RWPE2 (cell line): ENCODE measurements around the gene AHCYL1.
"Not testable (repeated sequence)": the region's sequence is repeated elsewhere in the genome, so short reads cannot be mapped to it uniquely, and the experiment has no call there.

Experiments used
- ATAC-seq: fragments of 200-7000 bp; cut with Tn5 transposase; 3 replicates; pipeline ENCODE4 v1.9.1; 2021; ENCODE audit warnings: low read depth
- DNase-seq: peaks from one replicate; pipeline ENCODE4 v3.0.0-alpha.2; 2020; ENCODE audit warnings: low spot score
- H3K27ac ChIP-seq: fragments of 450-650 bp; 2 replicates; pipeline ENCODE4 v1.5.1; 2017; ENCODE audit warnings: mild to moderate bottlenecking; ENCODE audit not compliant: poor library complexity, severe bottlenecking
- H3K27me3 ChIP-seq: fragments of 250-450 bp; sonication (Bioruptor Pico); 2 replicates; pipeline ENCODE4 v1.5.1; 2021; ENCODE audit warnings: mild to moderate bottlenecking, moderate library complexity; ENCODE audit not compliant: insufficient read depth, poor library complexity, severe bottlenecking
- H3K36me3 ChIP-seq: fragments of 250-450 bp; sonication (Bioruptor Pico); 2 replicates; pipeline ENCODE4 v1.5.1; 2020; ENCODE audit warnings: low read depth, mild to moderate bottlenecking, moderate library complexity
- H3K4me1 ChIP-seq: fragments of 250-450 bp; sonication (Bioruptor Pico); 2 replicates; pipeline ENCODE4 v1.5.1; 2021; ENCODE audit warnings: mild to moderate bottlenecking, moderate library complexity; ENCODE audit not compliant: insufficient read depth, poor library complexity, severe bottlenecking
- H3K4me3 ChIP-seq: fragments of 250-450 bp; sonication (Bioruptor Pico); 2 replicates; pipeline ENCODE4 v1.5.1; 2021; ENCODE audit warnings: mild to moderate bottlenecking, moderate library complexity; ENCODE audit not compliant: severe bottlenecking
- H3K9me3 ChIP-seq: fragments of 250-450 bp; sonication (Bioruptor Pico); 2 replicates; pipeline ENCODE4 v1.5.1; 2021; ENCODE audit warnings: mild to moderate bottlenecking, moderate library complexity; ENCODE audit not compliant: severe bottlenecking
- TF ChIP-seq, protein P1 (sequence below): fragments of 450-650 bp; IDR thresholded peaks from one replicate; pipeline ENCODE4 v1.5.1; 2017; ENCODE audit warnings: mild to moderate bottlenecking, moderate library complexity; ENCODE audit not compliant: poor library complexity, severe bottlenecking

The AHCYL1 gene

GRCh38 chr1:110024613-110025012 lies 40.0 kb downstream of the AHCYL1 start:
- peaks cover 31% of the 10 kb centered on the region for H3K36me3 ChIP-seq
- no peak for ATAC-seq
- no peak for DNase-seq
- no peak overlapping the region for H3K4me3 ChIP-seq
- H3K4me1 ChIP-seq, result no peaks in the 10 kb centered on the region
- no peak overlapping the region for H3K27ac ChIP-seq
- H3K9me3 ChIP-seq, result no peaks in the 10 kb centered on the region
- no peaks in the 10 kb centered on the region for H3K27me3 ChIP-seq
- TF ChIP-seq, protein P1, sequence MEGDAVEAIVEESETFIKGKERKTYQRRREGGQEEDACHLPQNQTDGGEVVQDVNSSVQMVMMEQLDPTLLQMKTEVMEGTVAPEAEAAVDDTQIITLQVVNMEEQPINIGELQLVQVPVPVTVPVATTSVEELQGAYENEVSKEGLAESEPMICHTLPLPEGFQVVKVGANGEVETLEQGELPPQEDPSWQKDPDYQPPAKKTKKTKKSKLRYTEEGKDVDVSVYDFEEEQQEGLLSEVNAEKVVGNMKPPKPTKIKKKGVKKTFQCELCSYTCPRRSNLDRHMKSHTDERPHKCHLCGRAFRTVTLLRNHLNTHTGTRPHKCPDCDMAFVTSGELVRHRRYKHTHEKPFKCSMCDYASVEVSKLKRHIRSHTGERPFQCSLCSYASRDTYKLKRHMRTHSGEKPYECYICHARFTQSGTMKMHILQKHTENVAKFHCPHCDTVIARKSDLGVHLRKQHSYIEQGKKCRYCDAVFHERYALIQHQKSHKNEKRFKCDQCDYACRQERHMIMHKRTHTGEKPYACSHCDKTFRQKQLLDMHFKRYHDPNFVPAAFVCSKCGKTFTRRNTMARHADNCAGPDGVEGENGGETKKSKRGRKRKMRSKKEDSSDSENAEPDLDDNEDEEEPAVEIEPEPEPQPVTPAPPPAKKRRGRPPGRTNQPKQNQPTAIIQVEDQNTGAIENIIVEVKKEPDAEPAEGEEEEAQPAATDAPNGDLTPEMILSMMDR, result no peak

DNA sequence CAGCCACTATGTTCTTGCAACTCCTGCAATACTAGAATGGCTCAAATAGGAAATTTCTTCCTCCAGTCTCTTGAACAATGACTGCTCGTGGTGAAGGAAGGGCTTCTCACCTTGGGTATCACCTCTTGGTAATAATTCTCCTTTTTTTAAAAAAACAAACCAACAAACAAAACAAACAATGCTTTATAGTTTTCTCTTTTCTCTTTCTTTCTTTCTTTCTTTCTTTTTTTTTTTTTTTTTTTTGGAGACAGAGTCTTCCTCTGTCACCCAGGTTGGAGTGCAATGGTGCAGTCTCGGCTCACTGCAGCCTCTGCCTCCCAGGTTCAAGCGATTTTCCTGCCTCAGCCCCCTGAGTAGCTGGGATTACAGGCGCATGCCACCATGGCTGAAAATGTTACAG lies 46.1 kb downstream of the AHCYL1 start:
- not testable (repeated sequence) for H3K36me3 ChIP-seq, H3K27me3 ChIP-seq, ATAC-seq, H3K4me1 ChIP-seq, H3K4me3 ChIP-seq, DNase-seq, H3K9me3 ChIP-seq, H3K27ac ChIP-seq

- no peaks in the 10 kb centered on the region for H3K27me3 ChIP-seq
- H3K4me3 ChIP-seq, result no peak overlapping the region
- peaks cover 9% of the 10 kb centered on the region for H3K4me1 ChIP-seq
- DNase-seq (no peak), ATAC-seq (no peak)
- TF ChIP-seq, protein P1, result no peak
- H3K9me3 ChIP-seq, result no peaks in the 10 kb centered on the region
- H3K27ac ChIP-seq, result no peak overlapping the region
- H3K36me3 ChIP-seq, result peaks cover 10% of the 10 kb centered on the region
Measured at GRCh38 chr1:110032327-110032726, 47.8 kb downstream of the AHCYL1 start.

DNA sequence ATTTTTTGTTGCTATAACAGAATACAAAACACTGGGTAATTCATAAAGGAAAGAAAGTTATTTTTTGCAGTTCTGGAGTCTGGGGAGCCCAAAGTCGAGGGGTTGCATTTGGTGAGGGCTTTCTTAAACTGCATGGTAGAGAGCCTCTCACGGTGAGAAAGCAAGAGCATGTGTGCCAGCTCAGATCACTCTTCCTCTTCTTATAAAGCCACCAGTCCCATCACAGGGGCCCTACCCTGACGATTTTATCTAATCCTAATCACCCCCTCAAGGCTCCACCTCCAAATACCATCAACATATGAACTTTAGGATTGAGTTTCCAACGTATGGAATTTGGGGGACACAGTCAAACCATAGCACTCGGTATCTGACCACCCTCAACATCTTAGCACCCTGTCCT lies 48.9 kb downstream of the AHCYL1 start:
- Histone ChIP-seq H3K36me3 (peaks cover 18% of the 10 kb centered on the region), H3K4me1 (peaks cover 9% of the 10 kb centered on the region), H3K9me3 (no peaks in the 10 kb centered on the region), H3K27ac (no peak overlapping the region), H3K27me3 (no peaks in the 10 kb centered on the region), H3K4me3 (no peak overlapping the region)
- TF ChIP-seq, protein P1, result no peak
- ATAC-seq (no peak), DNase-seq (no peak)

GRCh38 chr1:110034040-110034450 lies 49.5 kb downstream of the AHCYL1 start:
- H3K4me1 ChIP-seq, result peaks cover 9% of the 10 kb centered on the region
- no peak for DNase-seq
- H3K27ac ChIP-seq, result peak overlapping the region; percentile 39
- no peaks in the 10 kb centered on the region for H3K9me3 ChIP-seq
- TF ChIP-seq, protein P1, result no peak
- no peak for ATAC-seq
- peaks cover 25% of the 10 kb centered on the region for H3K36me3 ChIP-seq
- peak overlapping the region; percentile 96 for H3K4me3 ChIP-seq
- H3K27me3 ChIP-seq, result no peaks in the 10 kb centered on the region
